Breast epithelium (tissue), 3 donors: ENCODE measurements around the gene EPB41L2.

Source experiments
- POLR2A ChIP-seq: fragments of 450-650 bp; IDR thresholded peaks from one replicate; pipeline ENCODE4 v1.6.1; 2016; ENCODE audit warnings: antibody characterized with exemption, mild to moderate bottlenecking, moderate library complexity
- POLR2AphosphoS5 ChIP-seq, 3 donors: sonication (generic); formaldehyde crosslinking; IDR thresholded peaks; one replicate each; pipeline ENCODE4 v1.6.1; 2017; ENCODE audit warnings: antibody characterized with exemption in 3 of 3
- TF ChIP-seq, protein P1 (sequence below), 3 donors: fragments of 450-650 bp; IDR thresholded peaks; one replicate each; pipeline ENCODE4 v1.5.1; 2016 to 2017; ENCODE audit warnings: antibody characterized with exemption in 3 of 3, mild to moderate bottlenecking in 3 of 3, moderate library complexity in 3 of 3

DNA sequence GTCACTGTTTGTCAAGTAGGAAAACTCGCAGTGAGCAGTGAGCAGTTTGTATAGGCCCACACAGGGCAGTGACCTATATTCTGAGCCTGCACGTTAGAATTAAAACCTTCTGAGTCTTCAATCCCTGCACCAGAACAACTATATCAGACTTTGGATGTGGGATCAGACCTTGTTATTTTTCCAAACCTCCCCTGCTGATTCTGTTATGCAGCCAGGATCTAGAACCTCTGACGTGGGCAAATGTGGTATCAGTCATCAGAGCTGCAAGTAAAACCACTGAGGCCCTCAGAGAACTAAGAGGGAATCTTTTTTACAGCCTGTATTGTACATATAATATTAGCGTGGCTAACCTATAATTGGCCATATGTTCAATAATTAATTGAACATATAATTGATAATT lies 40.3 kb upstream of the EPB41L2 start:
- TF ChIP-seq, protein P1, sequence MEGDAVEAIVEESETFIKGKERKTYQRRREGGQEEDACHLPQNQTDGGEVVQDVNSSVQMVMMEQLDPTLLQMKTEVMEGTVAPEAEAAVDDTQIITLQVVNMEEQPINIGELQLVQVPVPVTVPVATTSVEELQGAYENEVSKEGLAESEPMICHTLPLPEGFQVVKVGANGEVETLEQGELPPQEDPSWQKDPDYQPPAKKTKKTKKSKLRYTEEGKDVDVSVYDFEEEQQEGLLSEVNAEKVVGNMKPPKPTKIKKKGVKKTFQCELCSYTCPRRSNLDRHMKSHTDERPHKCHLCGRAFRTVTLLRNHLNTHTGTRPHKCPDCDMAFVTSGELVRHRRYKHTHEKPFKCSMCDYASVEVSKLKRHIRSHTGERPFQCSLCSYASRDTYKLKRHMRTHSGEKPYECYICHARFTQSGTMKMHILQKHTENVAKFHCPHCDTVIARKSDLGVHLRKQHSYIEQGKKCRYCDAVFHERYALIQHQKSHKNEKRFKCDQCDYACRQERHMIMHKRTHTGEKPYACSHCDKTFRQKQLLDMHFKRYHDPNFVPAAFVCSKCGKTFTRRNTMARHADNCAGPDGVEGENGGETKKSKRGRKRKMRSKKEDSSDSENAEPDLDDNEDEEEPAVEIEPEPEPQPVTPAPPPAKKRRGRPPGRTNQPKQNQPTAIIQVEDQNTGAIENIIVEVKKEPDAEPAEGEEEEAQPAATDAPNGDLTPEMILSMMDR (IDR thresholded peaks at IDR 0.05), result no peak
- no peak for TF ChIP-seq POLR2AphosphoS5 (IDR thresholded peaks at IDR 0.05)
- TF ChIP-seq POLR2A, result no peak
